A673 (cell line): ENCODE data around the gene GPRC5D.

Experiments
- EZH2 ChIP-seq: fragments of 200-600 bp; sonication (generic); IDR thresholded peaks from 2 replicates; pipeline ENCODE4 v1.6.1; 2017; ENCODE audit warnings: borderline replicate concordance, low read depth, mild to moderate bottlenecking, mixed read lengths, antibody characterized with exemption, low read length; ENCODE audit not compliant: poor library complexity, severe bottlenecking
- TF ChIP-seq, protein P1 (sequence below): fragments of 300-800, 200-600 bp; sonication (generic); conservative IDR thresholded peaks from 2 replicates; pipeline ENCODE4 v1.5.1; 2017; ENCODE audit warnings: low read depth, mild to moderate bottlenecking, antibody characterized with exemption, low read length, moderate library complexity, mixed read lengths

DNA sequence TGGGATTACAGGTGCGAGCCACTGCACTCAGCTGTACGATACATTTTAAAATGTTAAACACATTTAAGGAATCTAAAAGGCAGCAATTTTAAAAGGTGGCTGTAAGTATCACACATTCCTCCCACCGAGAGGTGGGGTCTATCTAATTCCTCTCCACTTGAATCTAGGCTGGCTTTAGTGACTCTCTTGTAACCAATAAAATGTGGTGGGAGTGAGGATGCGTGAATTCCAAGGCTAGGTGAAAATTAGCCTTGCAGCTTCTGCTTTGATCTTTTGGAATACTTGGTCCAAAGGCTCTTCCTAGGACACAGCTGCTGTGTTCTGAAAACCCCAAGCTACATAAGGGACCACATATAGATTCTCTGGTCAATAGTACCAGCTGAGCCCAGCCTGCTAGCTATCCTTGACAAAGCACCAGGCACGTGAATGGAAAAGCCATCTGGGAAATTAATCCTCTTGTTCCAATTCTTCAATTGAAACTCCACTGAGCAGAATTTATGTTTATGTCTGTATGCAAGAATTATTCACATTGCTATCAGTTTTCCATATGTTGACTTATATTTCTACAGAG lies 8.8 kb upstream of the GPRC5D start:
- no peak for TF ChIP-seq EZH2
- TF ChIP-seq, protein P1, sequence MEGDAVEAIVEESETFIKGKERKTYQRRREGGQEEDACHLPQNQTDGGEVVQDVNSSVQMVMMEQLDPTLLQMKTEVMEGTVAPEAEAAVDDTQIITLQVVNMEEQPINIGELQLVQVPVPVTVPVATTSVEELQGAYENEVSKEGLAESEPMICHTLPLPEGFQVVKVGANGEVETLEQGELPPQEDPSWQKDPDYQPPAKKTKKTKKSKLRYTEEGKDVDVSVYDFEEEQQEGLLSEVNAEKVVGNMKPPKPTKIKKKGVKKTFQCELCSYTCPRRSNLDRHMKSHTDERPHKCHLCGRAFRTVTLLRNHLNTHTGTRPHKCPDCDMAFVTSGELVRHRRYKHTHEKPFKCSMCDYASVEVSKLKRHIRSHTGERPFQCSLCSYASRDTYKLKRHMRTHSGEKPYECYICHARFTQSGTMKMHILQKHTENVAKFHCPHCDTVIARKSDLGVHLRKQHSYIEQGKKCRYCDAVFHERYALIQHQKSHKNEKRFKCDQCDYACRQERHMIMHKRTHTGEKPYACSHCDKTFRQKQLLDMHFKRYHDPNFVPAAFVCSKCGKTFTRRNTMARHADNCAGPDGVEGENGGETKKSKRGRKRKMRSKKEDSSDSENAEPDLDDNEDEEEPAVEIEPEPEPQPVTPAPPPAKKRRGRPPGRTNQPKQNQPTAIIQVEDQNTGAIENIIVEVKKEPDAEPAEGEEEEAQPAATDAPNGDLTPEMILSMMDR: no peak
